ENCODE data around the gene PRKCH.

The PRKCH gene

GRCh38 chr14:61392297-61392696 lies 70.9 kb downstream of the PRKCH start:
- no peak for DNase-seq (ENCODE audit: extremely low read depth, low read depth)
- no peak for TF ChIP-seq CTCF (IDR thresholded peaks at IDR 0.05; ENCODE audit: low read depth, low read length)

- DNase-seq (ENCODE audit: extremely low read depth, low read depth) = no peak
- TF ChIP-seq CTCF (IDR thresholded peaks at IDR 0.05; ENCODE audit: low read depth, low read length) = no peak
These were observed 73.2 kb downstream of the PRKCH start for GRCh38 chr14:61394542-61394941.

- no peak for TF ChIP-seq CTCF (IDR thresholded peaks at IDR 0.05; ENCODE audit: low read depth, low read length)
- DNase-seq (ENCODE audit: extremely low read depth, low read depth) = no peak
These were observed 73.8 kb downstream of the PRKCH start for GRCh38 chr14:61395115-61395725.

GRCh38 chr14:61396279-61396678 lies 74.9 kb downstream of the PRKCH start:
- no peak for DNase-seq (ENCODE audit: extremely low read depth, low read depth)
- TF ChIP-seq CTCF (IDR thresholded peaks at IDR 0.05; ENCODE audit: low read depth, low read length) = no peak

GRCh38 chr14:61396694-61397093 lies 75.3 kb downstream of the PRKCH start:
- DNase-seq (ENCODE audit: extremely low read depth, low read depth) = no peak
- TF ChIP-seq CTCF (IDR thresholded peaks at IDR 0.05; ENCODE audit: low read depth, low read length) = no peak

- no peak for DNase-seq (ENCODE audit: extremely low read depth, low read depth)
These were observed 76.2 kb downstream of the PRKCH start for GRCh38 chr14:61397615-61398014.

GRCh38 chr14:61398221-61398620 lies 76.8 kb downstream of the PRKCH start:
- no peak for DNase-seq (ENCODE audit: extremely low read depth, low read depth)
- no peak for TF ChIP-seq CTCF (IDR thresholded peaks at IDR 0.05; ENCODE audit: low read depth, low read length)

More at GRCh38 chr14:61397615-61398014, 76.2 kb downstream of the PRKCH start:
- TF ChIP-seq CTCF (IDR thresholded peaks at IDR 0.05; ENCODE audit: low read depth, low read length) = no peak

Data from AG09319 (cell line).